Transverse colon (tissue), 4 donors: ENCODE measurements around the gene UBR3. TPM values are rescaled to one million over a fixed set of nuclear protein-coding genes. Genes with fewer than 3 reads are reported as not detected.

Experiments
- DNase-seq: peaks from one replicate; pipeline ENCODE4 v3.0.0-alpha.2; 2019
- H3K27ac ChIP-seq, 4 donors: fragments of 200-600 bp; sonication (generic); 2 replicates each; pipeline ENCODE4 v1.5.1; 2016 to 2018; ENCODE audit warnings: inconsistent platforms in 4 of 4
- H3K27me3 ChIP-seq: fragments of 200-600 bp; sonication (generic); 2 replicates; pipeline ENCODE4 v1.5.1; 2017; ENCODE audit warnings: inconsistent platforms
- H3K36me3 ChIP-seq, 4 donors: fragments of 200-600 bp; sonication (generic); 2 replicates each; pipeline ENCODE4 v1.5.1; 2017 to 2019; ENCODE audit warnings: inconsistent platforms in 4 of 4
- H3K4me1 ChIP-seq, 4 donors: fragments of 200-600 bp; sonication (generic); 2 replicates each; pipeline ENCODE4 v1.5.1; 2017 to 2020; ENCODE audit warnings: inconsistent platforms in 4 of 4
- H3K4me3 ChIP-seq, 4 donors: fragments of 200-600 bp; sonication (generic); 1 replicate in 1 of 4; 2 replicates in 3 of 4; pipeline versions ENCODE4 v1.5.1 to v1.6.1; 2017 to 2019; ENCODE audit warnings: inconsistent platforms in 4 of 4
- H3K9me3 ChIP-seq, 2 donors: fragments of 200-600 bp; sonication (generic); 2 replicates each; pipeline ENCODE4 v1.5.1; 2017 to 2019; ENCODE audit warnings: inconsistent platforms in 2 of 2
- EP300 ChIP-seq: sonication (generic); formaldehyde crosslinking; IDR thresholded peaks from one replicate; pipeline ENCODE4 v1.6.1; 2017; ENCODE audit warnings: antibody characterized with exemption, low read depth
- POLR2A ChIP-seq: fragments of 450-650 bp; IDR thresholded peaks from one replicate; pipeline ENCODE4 v1.6.1; 2016; ENCODE audit warnings: antibody characterized with exemption, mild to moderate bottlenecking, moderate library complexity
- POLR2AphosphoS5 ChIP-seq, 3 donors: sonication (generic); formaldehyde crosslinking; IDR thresholded peaks; one replicate each; pipeline ENCODE4 v1.6.1; 2016; ENCODE audit warnings: antibody characterized with exemption in 3 of 3
- WGBS, 2 donors: methylation state at CpG; one replicate each; pipeline ENCODE4 v1.1.5; 2018; ENCODE audit warnings: low coverage in 1 of 2; 5-methylcytosine and 5-hydroxymethylcytosine counted together
- in situ Hi-C, 4 donors: fragments of 200-750 bp; cut with MboI; loops; one replicate each; pipeline versions ENCODE4 v1.15.0 to v1.15.1; 2017; ENCODE audit warnings: low sequenced_read_pairs in 3 of 4, low pct_ligation_motif_present in 1 of 4, low pct_unique_long_range_greater_than_20kb in 1 of 4
- intact Hi-C: fragments of 100-400 bp; cut with DNase I; formaldehyde crosslinking; loops from one replicate; pipeline ENCODE4 v1.15.1; 2023; ENCODE audit warnings: low total_unique reads
- total RNA-seq, 4 donors: library from RNA; depleted of rRNA; stranded (reverse); fragments of >200 nt; gene quantifications; one replicate each; pipeline ENCODE4 v1.1.0, GENCODE V29; 2016
- TF ChIP-seq, protein P1 (sequence below), 5 experiments: fragments of 200-600 bp in 3 of 5; fragments of 450-650 bp in 2 of 5; sonication (generic) in 3 of 5; IDR thresholded peaks; 1 replicate in 2 of 5; 2 replicates in 3 of 5; pipeline ENCODE4 v1.5.1; 2016 to 2017; ENCODE audit warnings: antibody characterized with exemption in 5 of 5, inconsistent platforms in 3 of 5, mild to moderate bottlenecking in 2 of 5, moderate library complexity in 1 of 5

The UBR3 gene
- total RNA-seq, 4 donors from 2014 or later, result 45.2 to 79.0 (median 74.1) TPM

DNA sequence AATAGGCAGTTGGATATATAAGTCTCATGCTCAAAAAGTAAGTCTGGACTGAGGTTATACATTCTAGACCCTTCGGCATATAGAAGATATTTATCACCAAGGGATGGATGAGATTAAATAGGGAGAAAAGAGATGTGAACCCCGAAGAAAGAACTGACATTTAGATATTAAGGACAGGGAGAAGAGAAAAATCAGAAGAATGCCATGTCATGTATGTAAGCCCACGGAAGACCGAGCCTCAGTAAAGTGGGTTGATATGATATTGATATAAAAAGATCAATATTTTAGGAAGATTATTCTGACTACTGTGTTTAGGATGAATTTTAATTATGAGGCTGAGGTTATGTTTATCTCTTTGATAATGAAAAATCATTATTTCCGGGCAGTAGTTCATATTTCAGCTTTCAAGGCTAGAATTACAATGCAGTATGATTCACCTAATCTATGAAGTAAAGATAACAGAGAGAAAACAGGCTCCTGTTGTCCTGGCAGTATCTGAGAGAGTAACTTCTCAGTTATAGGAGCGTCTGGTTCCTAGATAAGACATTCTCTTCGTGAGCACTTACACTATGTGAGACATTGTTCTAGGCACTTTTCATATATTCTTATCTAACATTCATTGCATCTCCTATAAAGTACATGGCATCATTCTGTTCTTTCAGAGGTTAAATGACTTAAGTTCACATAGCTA lies 83.0 kb downstream of the UBR3 start:
- intact Hi-C loops, result no loop called here
- Histone ChIP-seq H3K27me3 (no peaks in the 10 kb centered on the region), H3K27ac (no peak overlapping the region), H3K9me3 (no peaks in the 10 kb centered on the region), H3K4me3 (no peak overlapping the region), H3K36me3 (peaks cover 0 to 13% (median 1%) of the 10 kb centered on the region in 4 donors), H3K4me1 (no peaks in the 10 kb centered on the region)
- DNase-seq, result no peak
- in situ Hi-C loops, result no loop called here
- WGBS, 2 donors, result 79 to 95% methylated on average over 6 to 7 of the region's 7 CpGs
- TF ChIP-seq POLR2A, result no peak
- TF ChIP-seq, protein P1, sequence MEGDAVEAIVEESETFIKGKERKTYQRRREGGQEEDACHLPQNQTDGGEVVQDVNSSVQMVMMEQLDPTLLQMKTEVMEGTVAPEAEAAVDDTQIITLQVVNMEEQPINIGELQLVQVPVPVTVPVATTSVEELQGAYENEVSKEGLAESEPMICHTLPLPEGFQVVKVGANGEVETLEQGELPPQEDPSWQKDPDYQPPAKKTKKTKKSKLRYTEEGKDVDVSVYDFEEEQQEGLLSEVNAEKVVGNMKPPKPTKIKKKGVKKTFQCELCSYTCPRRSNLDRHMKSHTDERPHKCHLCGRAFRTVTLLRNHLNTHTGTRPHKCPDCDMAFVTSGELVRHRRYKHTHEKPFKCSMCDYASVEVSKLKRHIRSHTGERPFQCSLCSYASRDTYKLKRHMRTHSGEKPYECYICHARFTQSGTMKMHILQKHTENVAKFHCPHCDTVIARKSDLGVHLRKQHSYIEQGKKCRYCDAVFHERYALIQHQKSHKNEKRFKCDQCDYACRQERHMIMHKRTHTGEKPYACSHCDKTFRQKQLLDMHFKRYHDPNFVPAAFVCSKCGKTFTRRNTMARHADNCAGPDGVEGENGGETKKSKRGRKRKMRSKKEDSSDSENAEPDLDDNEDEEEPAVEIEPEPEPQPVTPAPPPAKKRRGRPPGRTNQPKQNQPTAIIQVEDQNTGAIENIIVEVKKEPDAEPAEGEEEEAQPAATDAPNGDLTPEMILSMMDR (IDR thresholded peaks at IDR 0.05), result no peak
- TF ChIP-seq EP300, result no peak
- TF ChIP-seq POLR2AphosphoS5 (IDR thresholded peaks at IDR 0.05), result no peak

DNA sequence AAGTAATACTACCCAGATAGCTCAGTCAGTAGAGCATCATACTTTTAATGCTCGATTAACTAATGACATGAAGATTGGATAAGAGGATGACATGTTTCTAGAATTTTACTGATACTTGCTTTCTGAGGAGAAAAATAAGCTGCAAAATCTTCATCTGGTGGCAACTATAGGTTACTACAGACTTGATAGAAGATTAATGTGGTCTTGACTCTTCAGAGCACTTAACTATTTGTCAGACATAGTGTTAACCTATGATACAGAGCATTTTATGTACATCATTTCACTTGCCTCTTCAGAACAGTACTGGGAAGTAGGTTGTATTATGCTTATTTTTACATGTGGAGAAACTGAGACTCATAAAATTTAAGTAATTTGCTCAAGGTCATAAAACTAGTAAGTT lies 83.9 kb downstream of the UBR3 start:
- in situ Hi-C loops, result no loop called here
- DNase-seq, result no peak
- Histone ChIP-seq H3K4me3 (no peak overlapping the region), H3K36me3 (peaks cover 0 to 19% (median 4%) of the 10 kb centered on the region in 4 donors), H3K27ac (no peak overlapping the region), H3K4me1 (no peaks in the 10 kb centered on the region), H3K27me3 (no peaks in the 10 kb centered on the region), H3K9me3 (no peaks in the 10 kb centered on the region)
- intact Hi-C loops, result no loop called here
- TF ChIP-seq, protein P1 (IDR thresholded peaks at IDR 0.05), result no peak
- TF ChIP-seq EP300 (no peak), POLR2AphosphoS5 (IDR thresholded peaks at IDR 0.05) (no peak), POLR2A (no peak)
- WGBS, 2 donors, result 92 to 98% methylated on average over 1 of the region's 1 CpG

- no peak overlapping the region for H3K27ac ChIP-seq
- no peak overlapping the region for H3K4me3 ChIP-seq
- TF ChIP-seq, protein P1 (IDR thresholded peaks at IDR 0.05), result no peak
- TF ChIP-seq POLR2A (no peak), EP300 (no peak), POLR2AphosphoS5 (IDR thresholded peaks at IDR 0.05) (no peak)
- no peaks in the 10 kb centered on the region for H3K4me1 ChIP-seq
- no peak for DNase-seq
- peaks cover 0 to 19% (median 2%) of the 10 kb centered on the region in 4 donors for H3K36me3 ChIP-seq
- intact Hi-C loops, result no loop called here
- in situ Hi-C loops, result no loop called here
- no peaks in the 10 kb centered on the region for H3K27me3 ChIP-seq
- H3K9me3 ChIP-seq, result no peaks in the 10 kb centered on the region
Observed at GRCh38 chr2:169916623-169917022, 89.4 kb downstream of the UBR3 start.

- Histone ChIP-seq H3K27ac (no peak overlapping the region), H3K4me3 (no peak overlapping the region), H3K9me3 (no peaks in the 10 kb centered on the region), H3K36me3 (peaks cover 0 to 24% (median 0%) of the 10 kb centered on the region in 4 donors), H3K4me1 (no peaks in the 10 kb centered on the region), H3K27me3 (no peaks in the 10 kb centered on the region)
- TF ChIP-seq, protein P1 (IDR thresholded peaks at IDR 0.05), result no peak
- TF ChIP-seq POLR2A (no peak), EP300 (no peak), POLR2AphosphoS5 (IDR thresholded peaks at IDR 0.05) (no peak)
- in situ Hi-C loops (no loop called here), intact Hi-C loops (no loop called here)
- DNase-seq, result no peak
Observed at GRCh38 chr2:169923977-169924376, 96.7 kb downstream of the UBR3 start.
